Muscle of back (tissue), 11 donors: ENCODE data around the gene ASGR1. TPM values are rescaled to one million over a fixed set of nuclear protein-coding genes. Genes with fewer than 3 reads are reported as not detected.

Experiments
- DNase-seq, 3 donors: peaks; one replicate each; pipeline versions ENCODE4 v3.0.0 to v3.0.0-alpha.2; 2013
- polyA plus RNA-seq, 10 donors: library from polyadenylated mRNA; unstranded; fragments of 120-200 nt; gene quantifications; one replicate each; pipeline ENCODE4 v1.2.1, GENCODE V29; 2013; ENCODE audit not compliant: insufficient read length in 10 of 10

The ASGR1 gene
- polyA plus RNA-seq, 10 donors, result 1.6 to 6.5 (median 2.3) TPM

DNA sequence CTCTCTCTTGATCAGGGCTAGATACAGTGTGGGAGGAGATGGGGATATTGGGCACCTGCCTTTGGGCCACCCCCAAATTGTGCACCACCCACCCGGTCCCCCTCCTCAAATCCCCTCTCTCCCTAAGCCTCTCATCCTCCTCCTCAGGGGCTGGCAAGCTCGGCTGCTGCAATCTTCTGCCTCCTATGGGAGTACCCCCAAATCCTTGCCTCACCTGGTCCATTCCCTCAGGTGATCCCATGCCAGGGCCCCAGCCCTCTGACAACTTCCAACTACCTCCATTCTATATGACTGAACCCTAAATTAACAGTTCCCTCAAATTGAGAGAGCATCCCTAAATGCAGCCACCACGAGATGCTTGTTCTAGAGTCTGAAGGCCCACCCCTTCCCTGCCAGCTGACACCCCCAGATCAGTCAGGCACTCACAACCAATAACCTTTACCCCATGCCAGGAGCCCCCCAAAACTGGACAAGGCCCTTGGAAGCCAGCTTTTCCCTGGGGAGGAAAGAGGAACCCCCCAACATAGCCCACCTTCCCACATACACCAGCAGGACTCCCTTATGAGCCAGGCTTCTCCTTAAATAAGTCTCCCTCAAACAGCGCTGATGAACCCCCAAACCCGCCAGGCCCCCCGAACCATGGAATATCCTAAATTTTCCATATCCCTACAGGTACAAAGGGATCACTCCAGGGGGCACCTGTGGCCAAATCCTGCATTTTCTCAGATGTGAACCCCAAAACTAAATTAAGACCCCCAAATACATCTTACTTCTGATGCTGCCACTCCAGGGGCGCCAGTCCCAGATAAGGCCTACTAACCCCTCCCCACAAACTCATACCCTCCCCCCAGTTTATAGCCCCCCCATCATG is 37.3 kb upstream of the ASGR1 start:
- peak in 1 of 3 donors; percentile 39 for DNase-seq

DNA sequence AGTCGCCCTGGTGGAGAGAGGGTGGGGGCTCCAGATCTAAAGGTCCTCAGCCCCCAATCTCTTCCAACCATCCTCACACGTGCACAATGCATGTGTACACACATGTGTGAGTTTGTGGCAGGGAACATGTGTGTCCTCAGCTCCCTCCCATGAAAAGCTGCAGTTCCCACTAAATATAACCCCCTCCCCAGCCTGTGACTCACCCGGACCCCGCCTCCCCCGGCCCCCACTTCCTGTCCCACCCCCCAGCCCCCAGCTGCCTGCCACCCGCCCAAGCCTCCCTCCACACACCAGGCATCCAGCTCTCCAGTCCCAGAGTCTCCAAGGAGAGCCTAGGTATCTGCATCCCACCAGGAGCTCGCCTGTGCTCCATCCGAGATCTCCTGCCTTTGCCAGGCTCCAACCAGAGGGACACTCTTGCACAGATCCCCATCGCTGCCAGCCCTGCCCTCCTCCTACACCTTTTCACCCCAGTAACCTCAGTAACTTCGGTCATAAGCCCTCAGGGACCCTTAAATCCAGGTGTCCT is 36.5 kb upstream of the ASGR1 start:
- DNase-seq, result no peak

DNA sequence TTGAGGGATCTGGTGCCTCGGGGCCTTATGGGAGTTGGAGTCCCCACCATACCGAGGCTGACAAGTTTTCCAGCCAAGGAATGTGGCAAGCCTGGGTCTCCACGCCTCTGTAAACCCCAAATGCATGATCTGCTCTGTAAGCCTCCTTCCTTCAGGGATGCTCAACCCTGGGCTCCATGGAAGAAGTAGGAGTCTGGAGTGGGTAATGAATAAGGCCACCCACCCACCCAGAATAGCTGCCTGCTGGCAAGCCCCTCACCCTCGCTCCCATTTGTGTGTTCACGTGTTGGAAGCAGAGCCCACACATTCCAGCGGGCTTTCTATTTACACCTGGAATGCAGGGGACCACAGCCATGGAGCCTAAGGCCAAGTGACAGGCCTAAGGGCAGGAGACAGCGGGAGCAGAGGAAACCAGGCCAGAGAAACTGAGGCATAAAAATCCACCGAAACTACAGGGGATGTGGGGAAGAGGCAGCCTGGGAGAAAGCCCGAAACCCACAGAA is 36.0 kb upstream of the ASGR1 start:
- no peak for DNase-seq

DNA sequence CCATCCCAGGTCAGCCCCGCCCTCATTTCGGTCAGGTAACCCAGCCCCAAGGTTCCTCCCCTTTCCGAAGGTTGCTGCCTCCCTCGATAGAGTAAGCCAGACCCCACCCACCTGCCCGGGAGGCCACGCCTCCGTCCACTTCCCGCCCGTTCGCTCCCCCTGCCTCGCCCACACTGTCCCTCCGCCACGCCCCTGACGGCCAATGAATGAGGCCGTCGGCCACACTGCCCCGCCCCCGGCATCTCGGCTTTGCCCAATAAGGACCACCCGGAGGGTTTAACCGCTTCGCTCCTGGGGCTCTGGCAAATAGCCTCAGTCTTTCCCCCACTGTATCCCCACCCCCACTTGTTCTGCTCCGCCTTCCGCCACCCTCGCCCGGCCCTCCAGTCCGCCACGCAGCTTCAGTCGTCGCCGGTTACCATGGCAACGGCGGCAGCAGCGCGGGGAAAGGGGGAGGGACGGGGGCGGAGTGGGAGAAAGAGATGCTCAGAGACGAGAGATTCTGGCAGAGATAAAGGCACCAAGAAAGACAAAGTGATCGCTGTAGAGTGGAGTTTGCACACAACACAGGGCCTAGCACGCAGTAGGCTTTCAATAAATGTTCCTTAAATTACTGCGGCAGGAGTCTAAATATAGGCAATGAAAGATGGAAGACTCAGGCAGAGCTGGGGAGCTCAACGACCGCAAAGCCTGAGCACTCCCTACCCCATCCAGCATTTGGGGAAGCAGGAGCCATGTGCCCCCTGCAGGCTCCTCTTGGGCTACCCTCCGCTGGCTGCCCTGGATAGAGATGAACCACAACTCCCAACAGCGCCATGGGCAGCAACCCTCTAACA is 35.3 kb upstream of the ASGR1 start:
- peak; percentile 98 to 99 (median 98) for DNase-seq

DNA sequence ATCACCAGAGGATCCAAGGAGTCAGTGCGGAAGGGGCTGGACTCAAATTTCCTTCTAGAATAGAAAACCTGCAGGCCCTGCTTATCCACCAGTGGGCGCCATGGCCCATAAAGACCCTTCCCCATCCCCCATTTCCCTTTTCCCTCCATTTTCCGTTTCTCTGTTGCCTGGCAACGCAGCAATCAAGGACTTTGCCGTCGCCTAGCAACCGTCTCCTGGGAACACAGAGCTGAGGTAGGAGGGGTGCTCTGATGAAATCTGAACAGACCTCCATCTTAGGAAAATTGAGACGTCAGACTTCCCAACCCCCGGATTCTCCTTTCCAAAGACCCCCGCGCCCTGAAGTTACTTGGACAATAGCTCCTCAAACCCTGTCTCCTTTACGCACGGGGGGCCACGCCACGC is 34.7 kb upstream of the ASGR1 start:
- DNase-seq, result peak; percentile 78 to 94 (median 89)

DNA sequence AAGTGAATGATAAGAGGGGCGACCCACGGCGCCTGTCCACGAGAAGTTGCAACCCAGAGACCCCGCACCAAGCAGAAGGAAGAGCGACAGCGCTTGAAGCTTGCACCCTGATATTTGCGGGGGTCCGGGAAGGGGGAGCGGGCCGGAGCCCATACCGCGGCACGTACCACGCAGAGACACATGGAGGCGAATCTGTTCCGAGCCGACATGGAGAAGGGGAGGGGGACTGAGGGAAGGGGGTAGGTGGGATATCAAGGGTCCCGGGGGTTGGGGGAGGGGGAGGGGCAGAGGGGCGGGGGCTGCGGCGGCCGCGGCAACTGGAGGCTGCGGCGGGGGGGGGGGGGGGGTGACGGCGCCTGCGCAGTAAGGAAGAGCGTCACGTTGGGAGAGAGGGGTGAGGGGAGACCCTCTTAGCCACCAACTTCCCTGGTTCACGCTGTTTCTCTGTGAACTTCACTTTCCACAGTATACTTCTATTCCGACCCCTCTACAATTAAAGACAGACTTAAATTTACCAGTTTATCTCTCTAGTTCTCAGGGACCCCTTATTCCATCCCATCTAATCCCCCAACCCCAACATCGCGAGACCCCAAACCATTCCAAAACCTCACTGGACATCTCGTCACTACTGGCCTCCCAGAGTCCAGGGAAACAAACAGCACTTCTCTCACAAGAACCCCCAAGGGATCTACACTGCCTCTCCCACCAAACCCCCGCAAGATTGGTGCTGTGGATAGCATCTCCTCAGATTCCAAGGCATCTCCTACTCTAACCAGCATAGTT is 32.5 kb upstream of the ASGR1 start:
- DNase-seq, result no peak

DNA sequence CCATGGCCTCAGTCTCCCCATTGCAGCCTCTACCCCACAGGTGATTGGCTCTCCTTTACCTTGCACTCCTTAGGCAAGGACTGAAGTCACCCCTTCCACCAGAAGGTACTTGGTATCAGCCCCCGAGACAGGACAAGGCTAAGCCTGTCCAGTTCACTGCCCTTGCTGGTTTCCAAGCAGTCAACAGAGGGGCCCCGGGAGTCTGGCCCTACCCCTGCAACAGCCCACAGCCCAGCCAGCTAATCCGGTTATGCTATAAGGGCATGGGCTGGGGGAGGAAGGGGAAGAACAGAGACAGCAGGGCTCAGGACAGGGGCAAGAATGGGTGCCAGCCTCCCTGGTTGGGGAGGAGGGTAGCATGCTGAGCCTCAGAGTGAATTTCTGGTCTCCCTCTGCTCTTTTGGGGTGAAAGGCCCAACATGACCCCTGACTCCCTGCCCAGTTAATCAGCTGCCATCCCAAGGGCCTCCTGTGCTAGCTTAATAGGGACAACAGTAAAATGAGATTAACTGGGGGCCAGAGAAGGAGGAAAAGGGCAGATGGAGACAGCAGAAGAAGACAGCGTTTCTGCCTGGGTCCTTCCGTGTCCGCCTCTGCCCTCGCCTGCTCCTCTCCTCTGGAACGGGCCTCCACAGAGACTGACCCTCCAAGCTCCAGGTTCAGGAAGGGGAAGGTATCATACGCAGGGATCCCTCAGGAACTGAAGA is 29.7 kb upstream of the ASGR1 start:
- DNase-seq, result no peak

DNA sequence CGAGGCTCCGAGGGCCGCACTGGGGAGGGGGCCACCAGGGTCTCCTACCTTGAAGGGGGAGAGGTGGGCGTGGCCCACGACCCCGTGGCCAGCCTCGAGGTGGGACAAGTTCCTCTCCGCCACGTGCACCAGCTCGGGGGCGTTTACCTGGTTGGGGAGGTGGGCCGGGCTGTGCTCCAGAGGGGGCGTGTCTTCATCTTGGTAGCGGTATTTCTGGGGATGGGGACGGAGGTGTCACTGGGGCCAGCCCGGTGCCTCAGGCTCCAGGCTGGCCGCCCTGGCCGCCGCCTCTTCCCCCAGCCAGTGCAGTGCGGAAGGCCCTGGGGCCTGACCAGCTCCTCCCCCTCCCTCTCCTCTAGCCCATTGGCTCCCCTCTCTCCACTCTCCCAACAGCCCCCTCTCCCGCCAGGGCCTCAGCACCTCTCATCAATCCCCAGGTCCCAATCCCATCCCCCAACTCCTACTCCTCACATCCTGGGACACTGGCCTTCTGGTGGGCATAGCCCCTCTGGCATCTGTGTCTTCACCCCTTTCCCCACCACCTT is 28.9 kb upstream of the ASGR1 start:
- DNase-seq, result peak in 1 of 3 donors; percentile 43

DNA sequence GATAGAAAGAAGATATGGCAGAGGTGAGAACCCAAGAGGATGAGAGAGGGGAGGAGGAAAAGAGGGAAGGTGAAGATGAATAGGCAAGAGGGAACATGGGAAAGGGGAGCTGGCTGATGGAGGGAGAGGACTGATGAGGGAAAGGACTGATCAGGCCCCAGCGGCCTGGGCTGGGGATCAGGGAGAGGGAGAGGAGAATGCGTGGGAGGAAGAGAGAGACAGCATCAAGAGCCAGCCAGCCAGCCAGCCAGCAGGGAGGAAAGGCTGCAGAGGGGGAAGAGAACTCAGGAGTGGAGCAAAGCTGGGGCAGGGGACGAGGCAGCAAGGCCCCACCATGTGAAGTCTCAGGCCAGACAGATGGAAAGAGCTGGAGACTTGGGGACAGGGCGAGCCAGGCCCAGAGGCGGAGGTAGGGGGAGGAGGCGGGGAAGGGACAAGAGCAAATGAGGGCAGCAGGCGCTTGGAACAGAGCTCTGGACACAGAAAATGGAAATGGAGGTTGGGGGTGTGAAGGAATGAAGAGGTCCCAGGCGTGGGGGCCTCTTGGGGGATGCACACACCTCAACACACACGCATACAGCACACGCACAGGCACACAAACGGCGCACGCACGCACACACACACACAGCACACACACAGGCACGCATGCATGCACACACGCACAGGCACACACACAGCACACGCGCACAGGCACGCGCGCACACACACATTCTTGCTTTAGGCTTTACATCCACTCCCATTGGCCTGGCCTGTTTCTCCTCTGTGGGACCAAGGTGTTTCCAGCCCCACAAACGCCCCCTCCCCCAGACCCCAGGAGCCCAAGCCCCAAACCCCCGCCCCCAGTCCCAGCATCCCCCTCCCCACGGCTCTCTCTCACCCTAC is 28.2 kb upstream of the ASGR1 start:
- peak in 2 of 3 donors; percentile 55 to 79 for DNase-seq

DNA sequence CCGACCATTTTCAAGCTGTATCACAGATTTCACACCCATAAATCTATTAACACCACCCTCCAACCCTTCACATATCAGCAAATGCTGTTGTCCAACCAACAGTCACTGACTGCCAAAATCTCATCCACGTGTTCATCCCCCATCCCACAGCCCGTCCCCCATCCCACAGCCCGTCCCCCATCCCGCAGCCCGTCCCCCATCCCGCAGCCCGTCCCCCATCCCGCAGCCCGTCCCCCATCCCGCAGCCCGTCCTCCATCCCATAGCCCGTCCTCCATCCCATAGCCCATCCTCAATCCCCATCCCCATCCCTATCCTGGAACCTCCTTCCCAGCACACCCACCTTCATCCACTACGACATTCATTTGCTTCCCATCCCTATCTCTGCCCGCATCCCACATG is 26.4 kb upstream of the ASGR1 start:
- no peak for DNase-seq

DNA sequence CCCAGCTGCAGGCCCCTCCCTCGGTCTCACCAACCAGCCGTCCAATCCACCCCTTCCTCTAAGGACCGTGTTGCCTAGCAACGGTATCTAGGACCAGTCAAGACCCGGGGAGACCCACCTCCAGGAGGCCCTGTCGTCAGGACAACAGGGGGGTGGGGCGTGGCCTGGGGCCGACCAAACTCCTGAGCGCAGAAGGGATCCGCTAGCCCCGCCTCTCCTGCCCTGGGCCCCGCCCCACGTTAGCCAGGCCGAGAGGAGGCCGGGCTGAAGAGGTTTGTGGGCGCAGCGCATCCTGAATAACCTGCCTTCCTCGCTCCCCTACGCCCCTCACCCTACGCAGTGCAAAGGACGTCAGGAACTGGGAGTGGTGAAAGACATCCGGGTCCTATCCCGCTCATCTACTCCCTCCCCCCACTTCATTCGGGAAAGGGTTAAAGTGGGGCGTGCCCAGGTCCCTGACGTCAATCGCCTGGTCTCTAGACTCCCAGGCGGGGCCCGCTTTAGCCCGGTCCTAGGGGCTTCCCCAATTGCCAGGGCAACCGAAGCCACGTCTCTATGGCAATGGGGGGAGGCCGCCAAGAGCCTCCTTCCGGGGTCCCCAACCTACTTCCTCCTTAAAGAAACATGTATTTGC is 25.8 kb upstream of the ASGR1 start:
- peak; percentile 84 to 96 (median 92) for DNase-seq

DNA sequence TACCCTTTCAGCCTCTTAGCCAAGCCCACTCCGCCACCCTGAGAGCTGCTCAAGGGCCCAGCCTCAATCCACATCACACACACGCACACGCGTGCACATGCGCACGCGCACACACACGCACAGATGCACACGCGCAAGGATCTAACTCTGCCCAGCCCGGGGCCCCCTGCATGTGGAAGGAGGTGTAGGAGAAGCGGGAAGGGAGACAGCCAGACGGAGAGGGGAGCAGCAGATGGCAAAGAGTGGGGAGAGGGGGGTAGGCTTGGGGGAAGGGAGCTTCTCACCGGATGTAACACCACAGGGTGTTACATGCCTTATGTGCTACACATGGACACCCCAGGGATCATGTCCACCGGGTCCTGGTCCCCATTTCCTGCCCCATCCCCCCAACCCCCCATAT is 25.2 kb upstream of the ASGR1 start:
- peak in 1 of 3 donors; percentile 58 for DNase-seq

DNA sequence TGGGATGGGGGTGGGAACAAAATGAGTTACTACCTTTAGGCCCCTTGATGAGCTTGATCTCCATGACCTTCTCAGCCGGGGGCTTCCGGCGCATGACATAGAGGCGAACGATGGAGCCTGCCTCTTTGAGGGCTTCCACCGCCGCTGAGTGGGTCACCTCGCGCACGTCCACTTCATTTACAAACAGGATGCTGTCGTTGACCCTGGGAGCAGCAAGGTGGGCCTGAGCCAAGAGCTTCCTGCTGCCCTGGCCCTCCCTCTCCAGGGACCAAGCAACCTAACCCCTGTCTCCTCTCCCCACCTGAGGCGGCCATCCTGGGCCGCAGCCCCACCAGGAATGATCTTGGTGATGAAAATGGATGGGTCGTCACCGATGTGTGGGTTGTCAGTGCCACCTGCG is 24.2 kb upstream of the ASGR1 start:
- DNase-seq, result no peak

DNA sequence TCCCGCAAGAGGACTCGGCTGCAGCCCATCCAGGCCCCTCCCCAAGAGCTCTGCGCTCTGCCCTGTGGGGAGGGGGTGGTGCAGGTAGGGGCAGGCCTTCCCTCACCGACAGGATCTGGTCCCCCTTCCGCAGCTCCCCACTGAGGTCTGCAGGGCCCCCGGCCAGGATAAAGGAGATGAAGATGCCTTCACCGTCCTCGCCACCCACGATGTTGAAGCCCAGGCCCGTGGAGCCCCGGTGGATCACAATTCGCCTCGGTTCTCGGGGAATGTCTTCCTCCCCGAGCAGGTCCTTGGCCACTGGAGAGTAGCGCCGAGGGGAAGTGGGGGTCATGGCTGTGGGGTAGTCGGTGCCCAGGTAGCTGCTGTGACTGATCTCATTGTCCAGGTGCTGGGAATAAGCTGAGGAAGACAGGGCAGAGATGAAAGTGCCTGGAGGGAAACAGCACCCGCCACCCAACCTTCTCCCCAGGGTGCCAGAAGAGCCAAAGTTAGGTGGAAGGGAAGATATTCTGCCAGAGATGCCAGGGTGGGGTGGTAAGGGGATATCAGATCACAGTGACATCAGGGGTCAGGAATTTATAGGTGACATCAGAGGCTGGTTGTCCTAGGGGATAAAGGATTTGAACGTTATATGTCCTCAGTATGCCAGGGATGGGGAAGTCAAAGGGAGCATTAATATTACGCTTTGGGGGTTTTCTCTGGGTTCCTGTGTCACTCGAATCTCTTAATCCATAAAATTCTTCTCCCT is 17.7 kb upstream of the ASGR1 start:
- no peak for DNase-seq

DNA sequence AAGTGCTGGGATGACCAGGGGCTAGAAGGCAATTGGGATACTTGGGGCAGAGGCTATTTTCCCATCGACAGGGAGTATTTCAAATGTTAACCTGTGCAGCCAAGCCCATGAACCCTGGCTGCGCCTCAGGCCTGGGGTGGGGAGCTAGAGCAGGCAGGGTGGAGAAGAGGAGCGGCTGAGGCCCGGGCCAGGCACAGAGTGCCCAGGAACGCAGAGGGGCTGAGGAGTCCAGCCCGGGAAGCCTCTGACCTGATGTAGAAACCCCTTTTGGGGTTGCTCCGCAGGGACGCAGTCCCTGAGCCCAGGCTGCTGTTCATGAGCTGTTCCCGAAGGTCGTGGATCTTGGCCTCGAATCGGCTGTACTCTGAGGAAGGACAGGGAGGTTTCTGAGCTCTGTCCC is 16.8 kb upstream of the ASGR1 start:
- no peak for DNase-seq

DNA sequence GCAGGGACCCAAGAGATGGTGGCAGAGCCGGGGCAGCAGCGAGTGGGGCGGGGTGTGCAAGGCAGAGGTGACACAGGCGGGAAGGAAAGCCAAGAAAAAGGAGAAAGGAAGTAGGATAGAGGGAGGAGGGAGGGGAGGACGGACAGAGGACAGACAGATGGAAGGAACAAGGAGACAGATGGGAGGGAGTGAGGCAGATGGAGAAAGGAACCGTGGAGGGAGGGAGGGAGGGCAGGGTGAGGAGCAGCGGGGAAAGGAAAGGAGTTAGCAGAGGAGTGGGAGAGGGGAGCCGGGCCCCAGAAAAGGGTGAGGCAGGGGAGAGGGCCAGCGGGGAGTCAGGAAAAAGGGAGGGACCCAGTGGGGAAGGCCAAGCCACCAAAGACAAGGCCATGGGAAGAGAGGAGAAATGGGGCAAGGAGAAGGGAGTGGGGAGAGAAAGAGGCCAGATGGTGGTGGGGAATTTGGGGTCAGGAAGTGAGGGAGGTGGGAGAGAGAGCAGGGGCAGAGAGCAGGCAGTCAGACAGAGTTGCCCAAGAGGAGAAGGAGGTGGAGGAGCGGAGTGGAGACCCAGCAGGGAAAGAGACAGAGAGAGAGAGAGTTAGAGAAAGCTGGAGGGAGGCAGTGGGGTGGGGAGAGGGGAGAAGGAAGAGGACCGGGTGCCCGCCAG is 13.2 kb upstream of the ASGR1 start:
- DNase-seq, result no peak

DNA sequence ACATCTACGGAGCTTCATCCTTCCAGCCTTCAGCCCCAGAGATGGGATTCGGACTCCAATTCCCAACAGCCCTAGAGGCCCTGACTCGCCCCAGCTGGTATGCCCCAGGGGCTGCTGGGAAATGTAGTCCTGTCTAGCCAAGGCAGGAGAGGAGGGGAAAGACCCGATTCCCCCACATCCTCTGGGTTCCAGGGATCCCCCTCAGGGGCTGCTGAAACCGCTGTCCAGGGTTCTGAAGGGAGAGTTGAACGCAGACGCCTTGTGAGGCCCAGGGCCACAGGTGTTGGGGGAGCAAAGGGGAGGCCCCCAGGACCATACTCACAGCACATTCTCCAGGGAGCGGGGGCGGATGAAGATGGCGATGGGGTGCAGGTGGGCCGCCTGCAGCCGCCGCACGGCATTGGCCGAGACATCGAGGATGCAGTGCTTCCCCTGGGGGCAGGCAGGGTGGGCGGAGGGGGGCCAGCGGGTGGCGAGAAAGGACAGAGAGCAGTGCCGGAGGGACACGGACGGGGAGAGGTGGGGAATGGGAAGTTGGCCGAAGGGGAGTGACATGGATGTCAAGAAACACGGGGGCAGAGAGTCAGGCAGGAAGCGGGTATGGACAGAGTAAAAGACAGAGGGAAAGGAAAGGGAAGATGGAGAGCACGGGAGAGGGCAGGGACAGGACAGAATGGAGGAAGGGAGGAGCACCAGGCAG is 12.6 kb upstream of the ASGR1 start:
- peak in 1 of 3 donors; percentile 68 for DNase-seq
